ELR (cell line): ENCODE results near the gene VWA5B2.

Source experiments
- DNase-seq: peaks from one replicate; pipeline ENCODE4 v3.0.0-alpha.2; 2015; ENCODE audit warnings: low read depth

VWA5B2 gene

DNA sequence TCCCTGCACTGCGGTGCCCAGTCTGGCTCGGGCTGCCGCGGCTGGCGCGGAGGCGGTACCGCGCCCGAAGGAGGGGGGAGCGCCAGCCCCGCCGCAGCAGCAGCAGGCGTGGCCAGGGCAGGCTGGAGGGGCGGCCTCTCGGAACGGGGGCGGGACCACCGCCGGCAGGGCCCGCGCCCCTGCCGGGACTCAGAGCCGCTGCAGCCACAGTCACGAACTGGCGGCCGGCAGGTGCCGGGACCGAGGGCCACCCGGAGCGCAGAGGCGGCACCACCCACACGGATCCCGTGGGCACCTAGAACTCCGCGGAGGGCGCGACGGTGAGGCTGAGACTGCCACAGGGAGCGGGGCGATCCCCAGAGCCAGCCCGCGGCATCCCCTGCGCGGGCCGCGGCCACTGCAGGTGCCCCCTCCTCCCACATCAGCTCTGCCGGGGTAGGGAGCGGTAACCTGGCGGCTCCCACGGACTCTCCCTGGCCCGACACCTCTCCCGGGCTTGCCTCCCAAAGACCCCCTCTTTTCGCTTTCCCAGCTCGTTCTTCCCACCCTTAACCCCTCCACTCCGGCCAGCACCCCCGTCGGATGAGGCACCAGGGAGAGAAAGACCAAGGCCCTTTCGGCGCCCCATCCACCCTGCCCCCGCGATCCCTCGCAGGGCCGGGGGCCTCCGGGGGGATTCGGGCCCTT lies at the start of gene VWA5B2:
Gene VWA5B2, plus strand, starts transcription at position 192 of the 687 bp plus-strand sequence. CDS start 944 bp downstream, outside the sequence.
- peak; percentile 72 for DNase-seq

DNA sequence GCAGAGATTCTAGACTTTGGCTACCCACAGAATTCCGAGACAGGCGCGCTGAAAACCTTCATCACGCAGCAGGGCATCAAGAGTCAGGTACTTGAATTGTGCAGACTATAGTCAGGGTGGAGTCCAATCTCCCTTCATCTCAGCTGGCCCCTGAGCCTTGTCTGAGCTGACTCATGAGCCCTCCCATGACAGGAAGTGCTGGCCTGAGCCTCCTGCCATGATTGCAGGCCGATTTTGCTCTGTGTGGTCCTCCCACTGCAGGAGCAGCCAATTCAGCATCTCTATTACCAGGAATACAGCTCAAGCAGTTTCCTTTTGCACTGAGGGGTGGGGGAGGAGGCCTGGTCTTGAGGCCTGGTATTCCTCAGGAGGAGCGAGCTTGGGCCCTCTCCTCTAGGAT lies 49.2 kb upstream of the VWA5B2 start:
- peak; percentile 80 for DNase-seq

DNA sequence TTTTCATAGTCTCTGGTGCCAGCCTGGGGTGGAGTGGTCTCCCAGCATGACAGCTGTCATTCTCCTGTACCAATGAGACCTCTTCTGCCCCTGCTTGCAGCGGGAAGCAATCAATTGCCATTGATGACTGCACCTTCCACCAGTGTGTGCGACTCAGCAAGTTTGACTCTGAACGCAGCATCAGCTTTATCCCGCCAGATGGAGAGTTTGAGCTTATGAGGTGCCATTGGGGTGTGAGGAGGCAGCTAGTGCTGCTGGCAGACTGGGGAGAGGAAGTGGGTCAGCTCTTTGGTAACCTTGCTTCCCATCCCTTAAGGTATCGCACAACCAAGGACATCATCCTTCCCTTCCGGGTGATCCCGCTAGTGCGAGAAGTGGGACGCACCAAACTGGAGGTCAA lies 47.8 kb upstream of the VWA5B2 start:
- no peak for DNase-seq

DNA sequence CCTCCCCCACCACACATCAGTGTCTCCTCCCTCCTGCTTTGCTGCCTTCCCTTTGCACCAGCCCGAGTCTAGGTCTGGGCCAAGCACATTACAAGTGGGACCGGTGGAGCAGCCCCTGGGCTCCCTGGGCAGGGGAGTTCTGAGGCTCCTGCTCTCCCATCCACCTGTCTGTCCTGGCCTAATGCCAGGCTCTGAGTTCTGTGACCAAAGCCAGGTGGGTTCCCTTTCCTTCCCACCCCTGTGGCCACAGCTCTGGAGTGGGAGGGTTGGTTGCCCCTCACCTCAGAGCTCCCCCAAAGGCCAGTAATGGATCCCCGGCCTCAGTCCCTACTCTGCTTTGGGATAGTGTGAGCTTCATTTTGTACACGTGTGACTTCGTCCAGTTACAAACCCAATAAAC lies 45.7 kb upstream of the VWA5B2 start:
- no peak for DNase-seq

DNA sequence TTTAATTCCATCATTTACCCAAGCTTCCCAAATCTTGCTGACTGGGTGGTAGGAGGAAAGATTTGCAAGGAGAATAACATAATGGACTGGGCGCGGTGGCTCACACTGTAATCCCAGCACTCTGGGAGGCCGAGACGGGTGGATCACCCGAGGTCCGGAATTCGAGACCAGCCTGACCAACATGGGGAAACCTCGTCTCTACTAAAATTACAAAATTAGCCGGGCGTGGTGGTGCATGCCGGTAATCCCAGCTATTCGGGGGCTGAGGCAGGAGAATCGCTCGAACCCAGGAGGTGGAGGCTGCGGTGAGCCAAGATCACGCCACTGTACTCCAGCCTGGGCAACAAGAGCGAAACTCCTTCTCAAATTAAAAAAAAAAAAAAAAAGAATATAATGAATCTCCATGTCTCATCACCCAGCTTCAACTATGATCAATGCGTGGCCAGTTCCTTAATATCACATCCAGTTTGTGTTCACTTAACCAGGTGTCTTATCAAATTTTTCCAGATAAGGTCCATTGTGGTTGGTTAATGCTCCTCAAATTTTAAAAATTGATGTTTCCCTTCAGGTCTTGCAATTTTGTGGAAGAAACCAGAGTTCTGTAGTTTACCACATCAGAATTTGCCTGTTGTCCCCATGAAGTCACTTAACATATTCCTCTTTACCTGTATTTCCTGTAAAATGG lies 44.7 kb upstream of the VWA5B2 start:
- no peak for DNase-seq

DNA sequence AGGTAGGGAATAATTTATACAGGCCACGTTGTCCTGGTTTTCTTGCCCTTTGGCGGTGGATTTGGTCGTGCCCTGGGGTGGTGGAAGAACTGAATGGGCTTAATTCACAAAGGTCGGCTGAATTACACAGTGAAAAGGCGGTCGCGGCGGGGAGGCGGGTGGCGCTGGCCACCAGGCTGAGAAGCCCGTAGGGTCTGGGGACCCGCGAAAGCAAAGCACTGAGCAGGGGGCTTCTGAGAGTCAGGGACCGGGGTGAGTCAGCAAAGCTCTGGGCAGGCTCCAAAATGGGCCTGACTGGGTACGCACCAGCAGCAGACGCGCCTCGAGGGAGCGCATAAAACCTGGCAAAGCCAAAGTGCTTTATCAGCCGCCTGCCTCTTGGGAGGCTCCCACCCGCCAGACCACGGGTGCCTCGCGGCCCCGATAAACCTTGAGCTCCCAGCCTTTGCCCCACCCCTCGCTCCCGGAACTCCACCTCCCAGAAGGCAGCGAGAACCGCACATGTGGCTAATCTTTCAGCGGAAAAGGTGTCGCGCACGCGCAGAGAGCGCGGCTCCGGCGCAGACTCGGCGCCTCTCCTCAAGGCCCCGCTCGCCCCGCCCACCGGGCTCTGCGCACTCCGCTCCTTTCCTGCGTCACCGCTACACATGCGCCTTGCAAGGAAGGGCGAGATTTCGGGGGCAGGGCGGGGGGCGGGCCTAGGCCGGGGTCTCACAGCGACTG lies 43.8 kb upstream of the VWA5B2 start:
- DNase-seq, result peak; percentile 99

DNA sequence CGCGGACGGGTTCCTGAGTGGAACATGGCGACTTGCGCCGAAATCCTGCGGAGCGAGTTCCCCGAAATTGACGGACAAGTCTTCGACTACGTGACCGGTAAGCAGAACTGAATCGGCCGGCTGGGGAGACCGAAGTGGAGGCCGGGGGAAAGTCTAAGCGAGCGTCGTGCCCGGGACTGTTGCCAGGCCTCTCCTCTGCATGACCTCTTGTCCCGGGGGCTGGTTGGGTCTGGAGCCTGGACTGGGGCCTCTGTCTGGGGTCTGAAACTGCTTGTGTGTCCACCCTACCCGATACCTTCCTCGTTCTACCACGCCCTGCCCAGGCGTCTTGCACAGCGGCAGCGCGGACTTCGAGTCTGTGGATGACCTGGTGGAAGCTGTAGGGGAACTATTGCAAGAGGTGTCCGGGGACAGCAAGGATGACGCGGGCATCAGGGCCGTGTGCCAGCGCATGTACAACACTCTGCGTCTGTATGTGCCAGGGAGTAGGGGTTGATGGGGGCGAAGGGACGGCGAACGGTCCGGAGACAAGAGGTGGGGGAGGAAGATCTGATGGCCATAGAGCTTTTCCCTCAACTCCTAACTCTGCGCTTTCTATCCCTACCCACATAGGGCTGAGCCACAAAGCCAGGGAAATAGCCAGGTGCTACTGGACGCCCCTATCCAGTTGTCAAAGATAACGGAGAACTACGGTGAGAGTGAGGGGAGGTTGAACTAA lies 43.0 kb upstream of the VWA5B2 start, which contains the start of gene ABCF3:
Gene ABCF3, plus strand, starts transcription at position 16 of the 718 bp plus-strand sequence. Its CDS starts 9 bp downstream, at position 25.
- DNase-seq, result peak; percentile 67

DNA sequence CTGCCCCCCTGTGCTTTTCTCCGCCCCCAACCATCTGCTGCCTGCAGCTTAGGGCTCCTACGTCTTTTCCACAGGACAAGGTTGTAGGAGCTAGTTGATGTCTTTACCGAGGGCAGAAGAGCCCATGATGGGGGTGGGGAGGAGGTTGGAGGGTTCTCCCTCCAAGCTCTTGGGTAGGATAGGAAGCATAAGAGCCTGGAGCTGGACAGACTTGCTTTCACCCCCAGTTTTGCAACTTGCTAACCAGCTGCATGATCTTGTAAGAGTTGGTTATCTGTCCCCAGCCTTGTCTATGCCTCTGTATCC lies 42.5 kb upstream of the VWA5B2 start:
- no peak for DNase-seq

DNA sequence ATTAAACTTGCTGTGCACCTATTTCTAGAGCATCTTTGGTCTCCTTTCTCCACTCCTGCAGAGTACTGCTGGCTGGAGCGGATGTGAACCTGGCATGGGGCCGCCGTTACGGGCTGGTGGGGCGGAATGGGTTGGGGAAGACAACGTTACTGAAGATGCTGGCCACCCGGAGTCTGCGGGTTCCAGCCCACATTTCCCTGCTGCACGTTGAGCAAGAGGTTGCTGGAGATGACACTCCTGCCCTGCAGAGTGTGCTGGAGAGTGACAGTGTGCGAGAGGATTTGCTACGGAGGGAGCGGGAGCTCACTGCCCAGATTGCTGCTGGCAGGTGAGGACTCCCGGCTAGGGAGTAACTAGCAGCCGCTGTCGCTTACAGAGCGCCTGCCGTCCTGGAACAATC lies 41.3 kb upstream of the VWA5B2 start:
- DNase-seq, result no peak

DNA sequence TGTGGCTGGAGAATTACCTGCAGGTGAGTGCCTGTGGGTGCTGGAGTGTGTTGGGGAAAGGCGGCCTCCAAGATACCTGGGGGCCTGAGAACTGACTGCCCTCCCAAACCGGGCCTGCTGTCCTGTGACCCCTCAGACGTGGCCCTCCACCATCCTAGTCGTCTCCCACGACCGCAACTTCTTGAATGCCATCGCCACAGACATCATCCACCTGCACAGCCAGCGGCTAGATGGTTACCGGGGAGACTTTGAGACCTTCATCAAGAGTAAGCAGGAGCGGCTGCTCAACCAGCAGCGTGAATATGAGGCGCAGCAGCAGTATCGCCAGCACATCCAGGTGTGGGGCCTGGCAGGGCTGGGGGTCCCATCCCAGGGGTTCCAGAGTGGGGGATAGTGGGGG lies 40.0 kb upstream of the VWA5B2 start:
- no peak for DNase-seq

DNA sequence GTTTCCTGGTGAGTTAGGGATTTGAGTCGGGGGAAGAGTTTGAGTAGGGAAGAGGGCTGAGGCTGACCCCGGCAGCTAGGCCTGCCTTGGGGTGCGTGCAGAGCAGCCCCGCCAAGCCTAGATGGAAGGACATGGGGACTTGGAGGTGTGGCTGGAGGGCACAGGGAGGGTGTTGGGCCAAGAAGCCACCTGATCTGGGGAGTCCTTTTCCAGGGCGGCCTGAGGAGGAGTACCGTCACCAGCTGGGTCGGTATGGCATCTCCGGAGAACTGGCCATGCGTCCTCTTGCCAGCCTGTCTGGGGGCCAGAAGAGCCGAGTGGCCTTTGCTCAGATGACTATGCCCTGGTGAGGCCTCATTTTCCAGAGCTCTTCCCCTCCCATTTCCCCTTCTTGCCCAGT lies 36.5 kb upstream of the VWA5B2 start:
- no peak for DNase-seq

DNA sequence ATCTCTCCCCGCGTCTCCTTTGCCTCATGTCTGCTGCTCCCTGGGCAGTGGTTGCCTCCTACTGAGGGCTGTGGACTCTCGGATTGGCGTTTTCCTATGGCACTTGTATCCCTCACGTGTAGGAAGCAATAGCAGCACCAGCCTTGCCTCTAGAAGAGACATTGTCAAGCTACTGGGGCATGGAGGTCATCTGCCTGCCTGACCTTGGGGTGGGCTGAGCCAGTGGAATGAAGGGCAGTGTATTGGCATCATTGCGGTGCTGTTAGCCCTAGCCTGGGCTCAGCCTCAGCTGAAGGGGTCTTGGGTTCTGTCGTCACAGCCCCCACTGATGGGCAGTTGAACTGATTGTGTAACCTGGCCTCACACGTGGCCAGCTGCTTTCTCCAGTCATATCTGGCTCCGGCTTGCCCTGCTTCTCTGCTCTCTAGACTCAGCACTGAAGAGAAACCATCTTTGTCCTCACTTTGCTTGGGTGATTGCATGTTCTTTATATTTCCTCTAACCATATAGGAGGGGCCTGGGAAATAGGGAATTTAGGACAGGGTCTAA lies 35.3 kb upstream of the VWA5B2 start:
- DNase-seq, result no peak

DNA sequence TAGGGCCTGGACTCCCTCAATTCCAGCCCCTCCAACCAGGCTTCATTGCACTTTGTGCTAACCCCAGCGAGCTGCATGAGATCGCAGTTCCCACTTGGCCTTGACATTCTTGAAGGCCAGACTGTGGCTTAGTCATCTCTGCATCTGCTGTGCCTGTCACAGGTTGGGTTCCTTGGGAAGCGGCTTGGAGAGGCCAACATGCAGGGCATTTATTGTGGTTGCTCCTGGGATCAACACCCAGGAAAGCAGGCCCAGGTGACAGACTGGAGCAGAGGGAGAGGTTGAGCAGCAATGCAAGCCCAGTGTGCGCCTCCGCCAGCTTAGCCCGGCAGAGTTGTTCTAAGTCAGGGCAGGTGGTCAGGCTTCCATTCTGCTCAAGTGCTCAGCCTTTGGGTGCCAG lies 32.8 kb upstream of the VWA5B2 start:
- no peak for DNase-seq

DNA sequence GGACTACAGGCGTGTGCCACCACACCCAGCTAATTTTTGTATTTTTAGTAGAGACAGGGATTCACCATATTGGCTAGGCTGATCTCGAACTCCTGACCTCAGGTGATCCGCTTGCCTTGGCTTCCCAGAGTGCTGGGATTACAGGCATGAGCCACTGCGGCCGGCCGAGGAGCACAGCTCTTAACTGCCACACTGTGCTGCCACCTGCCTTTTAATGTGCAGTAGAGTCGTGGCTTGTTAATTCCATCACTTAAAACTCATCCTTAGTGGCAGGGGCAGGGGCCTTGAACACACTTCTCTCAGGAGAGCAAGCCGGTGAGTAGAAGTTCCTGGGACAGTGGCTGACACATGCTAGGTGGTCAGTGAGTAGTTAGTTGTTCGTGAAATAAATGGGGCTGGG lies 30.9 kb upstream of the VWA5B2 start:
- DNase-seq, result no peak

DNA sequence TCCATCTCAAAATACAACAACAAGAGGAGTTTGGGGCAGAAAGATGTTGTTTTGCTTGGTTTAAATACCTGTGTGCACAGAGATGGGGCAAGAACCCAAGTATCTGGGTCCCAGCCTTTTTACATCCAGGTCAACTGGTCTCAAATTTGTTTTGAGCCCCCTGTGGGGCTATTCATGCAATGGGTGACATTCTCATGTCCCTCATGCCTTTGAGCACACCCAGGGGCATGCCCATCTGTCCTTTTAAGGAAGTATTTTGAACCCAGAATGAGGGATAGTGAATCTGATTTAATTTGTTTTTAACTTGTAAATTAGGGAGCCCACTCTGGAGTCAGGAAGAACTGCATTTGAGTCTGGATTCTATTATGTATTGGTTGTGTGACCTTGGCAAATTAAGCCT lies 28.6 kb upstream of the VWA5B2 start:
- DNase-seq, result no peak

DNA sequence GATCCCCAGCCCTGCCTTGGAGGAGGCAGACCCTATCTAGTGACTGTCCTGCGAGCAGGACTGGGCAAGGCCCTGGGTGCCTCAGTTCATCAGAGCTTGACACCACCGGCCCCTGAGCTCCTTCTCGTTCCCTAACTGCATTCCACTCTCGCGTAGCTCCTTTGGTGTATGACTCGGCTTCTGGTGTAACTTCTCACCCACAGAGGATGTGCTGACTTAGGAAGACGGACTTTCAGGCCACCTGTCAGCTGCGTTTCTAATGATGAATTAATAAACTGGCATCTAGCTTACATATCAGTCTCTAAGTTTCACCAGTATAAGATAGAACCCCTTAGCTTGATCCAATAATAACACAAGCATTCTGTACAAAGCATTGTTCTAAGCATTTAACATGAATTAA lies 25.9 kb upstream of the VWA5B2 start:
- DNase-seq, result no peak

DNA sequence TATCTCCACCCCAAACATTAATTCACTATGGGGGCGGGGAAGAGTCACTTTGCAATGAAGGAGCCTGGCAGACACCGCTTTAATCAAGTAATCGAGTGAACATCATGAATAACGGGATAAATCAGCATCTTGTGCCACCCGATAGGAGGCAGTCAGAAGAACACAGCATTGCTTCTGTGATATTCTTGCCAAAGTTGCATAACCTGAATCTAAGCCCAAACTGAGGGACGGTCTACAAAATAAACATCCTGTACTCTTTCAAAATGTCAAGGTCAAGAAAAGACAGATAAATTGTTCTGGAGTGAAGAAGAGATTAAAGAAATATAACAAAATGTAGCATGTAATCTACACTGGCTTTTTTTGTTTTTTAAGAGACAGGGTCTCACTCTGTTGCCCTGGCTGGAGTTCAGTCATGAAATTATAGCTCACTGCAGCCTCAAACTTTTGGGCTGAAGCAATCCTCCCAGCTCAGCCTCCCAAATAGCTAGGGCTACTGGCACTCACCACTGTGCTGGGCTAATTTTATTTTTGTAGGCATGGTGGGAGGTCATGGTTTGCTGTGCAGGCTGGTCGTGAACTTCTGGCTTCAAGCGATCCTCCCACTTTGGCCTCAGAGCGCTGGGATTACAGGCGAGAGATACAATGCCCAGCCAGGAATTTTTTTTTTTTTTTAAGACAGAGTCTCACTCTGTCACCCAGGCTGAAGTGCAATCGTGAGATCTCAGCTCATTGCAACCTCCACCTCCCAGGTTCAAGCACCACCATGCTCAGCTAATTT lies 20.1 kb upstream of the VWA5B2 start:
- no peak for DNase-seq

DNA sequence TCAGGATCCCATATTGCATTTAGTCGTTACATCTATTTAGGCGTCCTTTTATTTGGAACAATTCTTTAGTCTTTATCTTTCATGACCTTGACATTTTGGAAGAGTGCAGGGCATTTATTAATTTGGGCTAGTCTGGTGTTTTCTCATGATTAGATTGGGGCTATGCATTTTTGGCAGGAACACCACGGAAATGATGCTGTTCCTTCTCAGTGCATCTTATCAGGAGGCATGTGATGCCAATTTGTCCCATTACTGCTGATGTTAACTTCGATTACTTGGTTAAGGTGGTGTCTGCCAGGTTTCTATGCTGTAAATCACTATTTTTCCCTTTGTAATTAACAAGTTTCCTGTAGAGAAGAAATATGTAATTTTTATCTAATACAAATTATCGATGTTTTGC lies 18.1 kb upstream of the VWA5B2 start:
- DNase-seq, result no peak

DNA sequence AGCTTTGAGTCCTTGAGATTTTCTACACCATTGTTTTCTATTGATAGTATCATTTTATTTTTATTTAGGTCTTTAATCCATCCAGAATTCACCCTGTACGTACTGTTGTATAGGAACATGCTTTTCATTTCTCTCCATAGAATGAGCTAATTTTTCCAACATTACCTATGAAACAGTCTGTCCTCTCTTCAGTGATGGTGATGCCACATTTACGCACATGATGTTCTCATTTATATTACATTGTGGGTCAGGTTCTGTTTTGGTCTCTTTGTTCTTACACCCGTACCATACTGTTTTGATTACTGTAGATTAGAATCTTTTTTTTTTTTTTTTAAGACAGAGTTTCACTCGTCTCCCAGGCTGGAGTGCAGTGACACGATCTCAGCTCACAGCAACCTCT lies 17.7 kb upstream of the VWA5B2 start:
- no peak for DNase-seq

DNA sequence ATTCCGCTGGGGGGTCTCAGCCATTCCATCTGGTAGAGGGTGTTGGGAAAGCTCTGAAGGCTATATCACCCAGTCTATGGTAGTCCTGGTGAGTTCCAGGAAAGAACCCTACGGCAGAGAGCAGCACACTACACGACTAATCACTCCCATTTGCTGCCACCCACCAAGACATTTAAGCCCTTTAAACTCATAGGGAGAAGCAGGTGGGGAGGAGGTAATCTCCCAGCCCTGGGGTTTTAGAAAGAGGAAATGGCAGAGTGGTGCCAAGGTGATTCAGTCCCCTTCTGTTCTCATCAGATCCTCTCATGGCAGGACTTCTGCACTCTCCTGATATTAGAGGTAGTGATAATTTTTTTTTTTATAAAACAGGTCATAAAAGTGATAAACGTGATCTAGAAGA lies 10.6 kb upstream of the VWA5B2 start:
- no peak for DNase-seq

DNA sequence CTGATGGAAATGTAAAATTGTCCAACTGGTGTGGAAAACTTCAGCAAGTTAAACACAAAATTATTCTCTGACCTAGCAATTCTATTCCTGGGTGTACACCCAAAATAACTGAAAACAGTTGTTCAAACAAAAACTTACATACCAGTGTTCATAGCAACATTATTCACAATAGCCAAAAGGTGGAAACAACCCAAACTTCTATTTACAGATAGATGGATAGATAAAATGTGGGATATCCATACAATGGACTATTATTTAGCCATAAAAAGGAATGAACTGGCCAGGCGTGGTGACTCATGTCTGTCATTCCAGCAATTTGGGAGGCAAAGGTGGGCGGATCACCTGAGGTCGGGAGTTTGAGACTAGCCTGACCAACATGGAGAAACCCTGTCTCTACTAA lies 6.9 kb upstream of the VWA5B2 start:
- no peak for DNase-seq

DNA sequence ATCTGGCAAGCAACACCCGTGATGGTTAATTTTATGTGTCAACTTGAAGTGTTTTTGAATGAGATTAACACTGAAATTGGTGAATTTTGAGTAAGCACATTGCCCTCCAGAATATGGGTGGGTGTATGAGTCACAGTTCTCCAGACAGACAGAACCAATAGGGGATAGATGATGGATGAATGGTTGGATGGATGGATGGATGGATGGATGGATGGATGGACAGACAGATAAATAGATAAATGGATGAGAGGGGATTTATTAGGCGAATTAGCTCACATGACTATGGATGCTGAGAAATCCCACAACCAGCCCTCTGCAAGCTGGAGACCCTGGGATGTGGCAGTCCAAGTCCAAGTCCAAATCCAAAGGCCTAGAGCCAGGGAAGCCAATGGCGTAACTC lies 5.4 kb upstream of the VWA5B2 start:
- DNase-seq, result no peak
